DMS153 (cell line): Measurements from ENCODE around the gene TEX14.
"Not testable (repeated sequence)": the region's sequence is repeated elsewhere in the genome, so short reads cannot be mapped to it uniquely, and the experiment has no call there.

ENCODE experiments used
- DNase-seq: peaks from one replicate; lab custom pipeline; 2025; lab: John Stamatoyannopoulos, UW

Gene TEX14

GRCh38 chr17:58597371-58597770, 94.5 kb downstream of the TEX14 start:
- no peak for DNase-seq

DNA sequence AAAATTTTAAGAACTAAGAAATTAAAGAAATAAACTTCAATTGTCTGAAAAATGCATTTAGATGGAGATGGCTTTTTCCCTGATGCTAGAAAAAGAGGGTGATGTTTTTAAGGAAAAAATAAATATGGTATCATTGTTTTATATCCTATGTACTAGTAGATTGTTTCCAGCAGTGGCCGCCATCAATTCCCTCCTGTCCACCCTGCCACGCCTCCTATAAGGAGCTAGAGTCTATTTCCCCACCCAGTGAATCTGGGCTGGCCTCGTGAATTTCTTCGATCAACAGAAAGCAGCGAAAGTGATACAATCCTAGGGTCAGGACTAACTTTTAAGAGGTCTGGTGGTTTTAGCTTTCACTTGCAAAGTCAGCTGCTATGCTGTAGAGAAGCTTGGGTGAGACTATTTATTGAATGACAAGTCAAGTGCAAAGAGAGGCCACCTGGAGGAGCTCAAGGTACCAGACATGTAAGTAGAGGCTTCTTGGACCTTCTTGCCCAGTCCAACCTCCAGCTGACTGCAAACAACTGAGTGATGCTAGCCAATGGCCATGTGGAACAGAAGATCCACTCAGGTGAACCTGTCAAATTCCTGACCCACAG, 96.6 kb downstream of the TEX14 start:
- no peak for DNase-seq

- DNase-seq: no peak
Observed at GRCh38 chr17:58593123-58593522, 98.7 kb downstream of the TEX14 start.

DNA sequence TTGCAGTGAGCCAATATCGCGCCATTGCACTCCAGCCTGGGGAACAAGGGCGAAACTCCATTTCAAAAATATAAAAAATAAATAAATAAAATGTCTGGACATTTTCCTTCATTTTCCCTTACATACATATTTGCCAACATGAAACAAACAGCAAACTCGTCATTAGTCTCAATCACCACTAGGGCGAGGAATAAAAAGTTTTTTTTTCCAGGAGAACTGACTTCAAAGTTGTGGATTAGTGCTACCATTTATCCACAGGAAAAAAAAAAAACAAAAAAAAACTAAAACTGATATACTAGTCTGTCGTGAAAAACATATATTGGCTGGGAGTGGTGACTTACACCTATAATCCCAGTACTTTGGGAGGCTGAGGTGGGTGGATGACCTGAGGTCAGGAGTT, 100.4 kb downstream of the TEX14 start:
- DNase-seq: no peak

DNA sequence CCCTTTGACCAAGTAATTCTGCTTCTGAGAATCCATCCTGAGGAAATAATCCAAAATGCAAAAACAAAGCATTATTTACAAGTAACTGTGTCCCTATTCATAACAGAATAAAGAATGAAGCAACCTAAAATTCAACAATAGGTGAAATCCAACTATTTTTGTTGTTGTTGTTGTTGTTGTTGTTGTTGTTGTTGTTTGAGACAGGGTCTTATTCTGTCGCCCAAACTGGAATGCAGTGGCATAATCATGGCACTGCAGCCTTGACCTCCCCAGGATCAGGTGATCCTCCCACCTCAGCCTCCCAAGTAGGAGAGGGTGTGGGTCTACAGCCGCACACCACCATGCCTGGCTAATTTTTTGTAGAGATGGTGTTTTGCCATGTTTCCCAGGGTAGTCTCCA, 101.5 kb downstream of the TEX14 start:
- DNase-seq: no peak

GRCh38 chr17:58587713-58588117, 104.1 kb downstream of the TEX14 start:
- DNase-seq: no peak

DNA sequence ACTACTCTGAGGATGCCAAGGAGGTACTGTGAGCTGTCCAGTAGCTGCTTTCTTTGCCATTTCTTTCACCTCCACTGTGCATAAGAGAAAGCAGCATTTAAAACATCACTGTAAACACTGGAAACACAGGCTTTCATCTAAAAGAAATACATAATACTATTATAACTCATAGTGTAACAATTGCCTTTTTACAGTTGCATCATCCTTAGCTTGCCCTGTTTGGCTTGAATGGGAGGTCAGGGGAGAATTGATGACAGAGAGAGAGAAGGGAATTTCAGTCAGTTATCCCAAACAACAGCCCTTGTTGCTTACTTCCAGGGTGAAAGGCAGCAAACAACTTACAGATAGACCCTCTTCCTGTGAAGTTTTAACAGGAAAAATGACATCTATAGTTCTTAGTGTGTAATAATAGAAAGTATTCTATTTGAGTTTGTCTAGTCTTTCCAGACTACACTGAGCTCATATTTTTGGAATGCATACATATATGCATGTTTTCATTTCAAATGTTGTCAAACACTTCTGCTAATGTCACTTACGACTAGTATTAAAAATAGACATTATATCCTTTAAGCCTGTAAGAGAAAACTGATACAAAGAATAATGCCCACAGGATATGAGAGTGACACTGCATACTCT, 105.7 kb downstream of the TEX14 start:
- DNase-seq: no peak

- DNase-seq: no peak
Observed at GRCh38 chr17:58585554-58585953, 106.3 kb downstream of the TEX14 start.

DNA sequence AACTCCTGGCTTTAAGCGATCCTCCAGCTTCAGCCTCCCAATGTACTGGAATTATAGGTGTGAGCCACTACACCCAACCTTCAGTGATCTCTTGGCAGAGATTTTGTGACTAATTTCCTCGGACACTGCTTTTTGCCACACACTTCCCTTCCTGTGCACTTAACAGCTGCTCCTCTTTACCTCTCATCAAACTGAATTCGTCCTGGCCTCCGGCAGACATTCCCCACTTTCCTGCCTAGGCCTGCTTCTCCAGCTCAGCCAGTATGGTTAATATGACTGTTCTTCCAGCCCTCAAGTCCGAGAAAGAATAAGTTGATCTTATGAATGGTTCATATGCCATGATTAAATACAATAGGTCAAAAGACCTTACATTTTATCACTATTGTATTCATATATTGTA, 108.4 kb downstream of the TEX14 start:
- DNase-seq: no peak

DNA sequence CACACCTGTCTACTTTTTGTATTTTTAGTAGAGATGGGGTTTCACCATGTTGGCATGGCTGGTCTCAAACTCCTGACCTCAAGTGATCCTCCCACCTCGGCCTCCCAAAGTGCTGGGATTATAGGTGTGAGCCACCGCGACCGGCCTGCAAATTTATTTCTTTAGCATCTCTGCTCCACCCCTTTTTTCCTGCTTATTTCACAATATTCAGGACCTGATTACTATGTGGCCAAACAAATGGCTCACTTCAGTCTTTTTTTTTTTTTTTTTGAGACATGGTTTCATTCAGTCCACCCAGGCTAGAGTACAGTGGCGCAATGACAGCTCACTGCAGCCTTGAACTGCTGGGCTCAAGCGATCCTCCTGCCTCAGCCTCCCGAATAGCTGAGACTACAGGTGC, 109.1 kb downstream of the TEX14 start:
- not testable (repeated sequence) for DNase-seq

DNA sequence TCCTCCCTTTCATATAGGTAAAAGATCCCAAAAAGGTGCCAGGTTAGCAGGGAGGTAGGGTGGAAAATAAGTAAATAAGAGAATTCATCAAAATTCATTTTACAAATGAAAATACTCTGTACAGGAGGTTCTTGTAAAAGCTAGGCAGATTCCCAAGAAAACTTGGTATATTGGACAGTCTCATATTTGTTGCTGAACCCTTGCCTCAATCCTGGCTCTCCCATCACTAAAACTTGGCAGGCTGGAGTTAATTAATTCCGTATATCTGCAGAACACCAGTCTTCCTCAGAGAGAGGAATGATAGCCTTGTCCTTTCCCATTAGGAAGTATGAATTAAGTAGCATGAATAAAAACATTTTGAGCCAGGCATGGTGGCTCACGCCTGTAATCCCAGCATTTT, 111.2 kb downstream of the TEX14 start:
- no peak for DNase-seq

DNA sequence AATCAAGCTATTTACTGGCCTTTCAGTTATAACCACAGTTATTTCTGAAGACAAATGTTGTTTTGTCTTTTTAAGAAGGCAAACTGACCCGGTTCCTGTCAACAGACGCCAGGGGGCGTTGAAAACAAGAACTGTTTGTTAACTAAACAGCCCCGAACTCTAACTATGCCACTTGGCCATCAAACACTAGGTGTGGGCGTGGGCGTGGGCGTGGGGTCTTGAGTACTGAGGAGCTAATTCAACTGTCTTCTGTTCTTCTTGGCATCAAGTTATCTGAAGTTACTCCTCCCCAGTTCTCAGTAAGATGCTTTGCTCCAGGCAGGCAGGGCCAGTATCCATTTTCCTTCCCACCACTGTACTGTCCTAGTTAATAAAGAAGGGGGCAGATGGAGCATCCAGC, 114.1 kb downstream of the TEX14 start:
- peak; percentile 3 for DNase-seq

- DNase-seq: no peak
Observed at GRCh38 chr17:58576679-58577367, 115.0 kb downstream of the TEX14 start.

GRCh38 chr17:58575511-58575910, 116.3 kb downstream of the TEX14 start:
- DNase-seq: no peak

DNA sequence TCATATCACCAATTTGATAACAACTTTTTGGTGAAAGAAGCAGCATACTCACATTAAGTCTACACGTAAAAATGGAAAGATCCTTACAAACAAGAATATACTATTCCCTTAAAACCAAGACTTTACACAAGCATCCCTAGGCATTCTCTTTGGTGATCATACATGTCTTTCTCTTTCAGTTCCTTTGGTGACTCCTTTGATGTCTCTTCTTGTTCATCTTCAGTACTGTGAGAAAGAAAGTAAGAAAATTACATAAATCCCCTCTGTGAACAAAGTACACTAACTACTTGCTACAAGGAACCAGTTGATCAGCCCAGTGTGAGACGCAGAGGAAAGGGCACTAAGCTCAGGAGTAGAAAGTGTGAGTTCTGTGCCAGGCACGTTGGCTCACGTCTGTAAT, 117.8 kb downstream of the TEX14 start:
- no peak for DNase-seq

DNA sequence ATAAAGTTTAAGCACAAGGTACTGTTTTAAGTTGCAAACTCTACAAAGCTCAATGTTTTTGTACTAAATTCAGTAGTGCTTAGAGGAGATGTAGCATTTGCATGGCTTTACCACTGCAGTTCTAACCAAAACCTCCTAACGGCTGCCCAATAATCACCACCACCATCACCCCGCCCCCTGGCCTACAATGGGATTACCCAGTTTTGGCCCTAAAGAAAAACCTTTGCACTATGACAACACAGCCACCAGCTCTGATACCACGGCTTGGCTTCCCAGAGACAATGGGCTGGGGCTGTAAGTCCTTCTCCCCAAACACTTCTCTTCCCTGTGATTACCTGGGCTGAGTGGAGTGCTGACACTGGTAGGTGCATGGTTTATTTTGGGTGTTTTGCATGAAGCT, 119.0 kb downstream of the TEX14 start:
- no peak for DNase-seq

DNA sequence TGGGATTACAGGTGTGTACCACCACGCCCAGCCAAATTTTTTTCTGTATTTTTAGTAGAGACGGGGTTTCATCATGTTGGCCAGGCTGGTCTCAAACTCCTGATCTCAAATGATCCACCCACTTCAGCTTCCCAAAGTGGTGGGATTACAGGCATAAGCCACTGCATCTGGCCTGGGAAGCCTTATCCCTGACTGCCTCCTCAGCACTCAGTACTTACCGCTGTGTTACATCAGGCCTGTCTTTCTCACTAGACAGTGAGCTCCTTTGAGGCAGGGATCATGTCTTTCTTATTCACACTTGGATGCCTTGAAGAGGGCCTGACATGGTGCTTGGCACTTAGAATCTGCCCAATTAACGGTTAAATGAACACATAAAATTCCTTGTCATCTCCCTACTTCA, 121.1 kb downstream of the TEX14 start:
- DNase-seq: no peak

- no peak for DNase-seq
Observed at GRCh38 chr17:58569196-58569595, 122.6 kb downstream of the TEX14 start.

GRCh38 chr17:58568044-58568799, 123.6 kb downstream of the TEX14 start:
- DNase-seq: no peak

DNA sequence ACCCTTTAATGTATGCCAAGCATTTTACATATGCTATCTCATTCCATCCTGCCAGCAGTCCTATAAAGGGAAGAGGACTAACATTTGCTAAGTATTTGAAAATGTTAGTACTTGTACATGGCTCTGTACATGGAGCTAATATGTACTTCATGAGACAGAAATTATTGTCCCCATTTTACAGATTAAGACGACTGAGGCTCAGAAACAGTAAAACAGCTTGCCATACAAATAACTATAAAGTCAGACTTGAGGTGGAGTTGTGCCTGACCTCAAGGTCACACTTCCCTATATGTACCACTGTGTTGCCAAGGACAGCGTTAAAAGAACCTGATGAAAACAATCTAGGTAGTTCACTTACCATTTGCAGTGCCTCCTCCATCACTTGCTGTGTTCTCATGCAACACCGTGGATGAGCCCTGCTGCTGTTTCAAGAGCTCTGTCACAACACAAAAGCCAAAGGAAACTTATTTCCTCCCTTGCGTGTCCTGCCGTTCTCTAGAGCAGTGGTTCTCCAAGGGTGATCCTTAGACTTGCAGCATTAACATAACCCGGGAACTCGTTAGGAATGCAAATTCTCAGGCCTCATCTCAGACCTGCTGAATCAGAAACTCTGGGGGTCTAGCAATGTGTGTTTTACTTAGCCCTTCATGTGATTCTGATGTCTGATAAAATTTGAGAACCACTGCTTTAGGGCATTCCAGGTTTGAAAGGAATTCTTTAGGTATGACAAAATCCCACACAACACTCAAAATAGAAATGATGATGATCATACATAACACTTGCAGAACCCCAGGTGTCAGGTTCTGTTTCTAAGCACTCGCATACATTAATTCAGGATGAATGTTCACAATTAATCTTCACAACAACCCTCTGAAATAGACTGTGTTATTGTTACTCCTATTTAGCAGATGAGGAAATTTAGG, 126.2 kb downstream of the TEX14 start:
- DNase-seq: no peak

DNA sequence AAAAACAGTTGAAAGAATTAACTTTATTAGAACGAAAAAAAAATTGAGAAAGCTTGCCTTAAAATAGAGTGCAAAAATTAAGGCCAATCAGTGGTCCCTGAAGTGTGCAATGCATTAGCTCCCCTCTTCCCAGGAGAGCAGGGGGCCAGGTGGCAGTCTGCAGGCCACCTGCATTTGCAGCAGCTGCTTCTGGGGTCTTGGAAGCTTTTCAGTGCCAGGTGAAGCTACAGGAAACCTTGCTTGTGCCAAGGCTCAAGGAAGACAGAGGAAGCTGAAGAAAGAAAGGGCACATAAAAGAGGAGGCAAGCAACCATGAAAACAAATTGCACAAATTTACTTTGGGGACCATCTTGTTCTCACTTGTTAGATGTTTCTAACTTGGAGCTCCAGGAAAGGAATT, 126.9 kb downstream of the TEX14 start:
- DNase-seq: no peak

GRCh38 chr17:58564243-58564642, 127.6 kb downstream of the TEX14 start:
- DNase-seq: no peak
